ENCODE data around the gene STARD13. TPM values are rescaled to one million over a fixed set of nuclear protein-coding genes. Genes with fewer than 3 reads are reported as not detected.

Gene STARD13
- total RNA-seq, 2 experiments from 2014 or later = 0.48 to 0.99 TPM

DNA sequence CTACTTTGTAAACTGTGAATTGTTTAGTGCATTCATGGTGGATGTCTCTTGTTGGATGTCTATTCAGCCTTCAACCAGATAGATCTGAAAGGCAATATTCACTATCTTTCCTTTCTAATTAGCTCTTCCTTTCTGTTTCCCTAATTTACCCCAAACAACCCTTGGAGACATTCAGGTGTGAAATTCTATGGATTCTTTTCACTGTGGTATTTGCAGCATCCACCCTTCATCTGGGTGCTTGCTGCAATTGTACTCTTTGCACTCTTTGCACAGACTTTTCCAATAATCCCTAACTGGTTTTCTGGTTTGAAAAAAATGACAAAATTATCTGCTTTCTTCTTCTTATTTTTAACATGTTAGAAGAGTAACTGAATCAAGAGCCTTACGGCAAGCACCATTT is 212.8 kb downstream of the STARD13 start:
- intact Hi-C loops (cut with micrococcal nuclease) = no loop called here
- ChIA-PET CTCF (no interaction called here), POLR2A (no interaction called here)
- H3K36me3 Mint-ChIP-seq = no peaks in the 10 kb centered on the region
- no peaks in the 10 kb centered on the region for H3K9me3 Mint-ChIP-seq
- H3K4me1 Mint-ChIP-seq (ENCODE audit: low read depth) = no peaks in the 10 kb centered on the region
- no peak overlapping the region for H3K4me3 Mint-ChIP-seq
- H3K27ac Mint-ChIP-seq = no peak overlapping the region
- H3K27me3 Mint-ChIP-seq = no peaks in the 10 kb centered on the region
- no peak for DNase-seq

DNA sequence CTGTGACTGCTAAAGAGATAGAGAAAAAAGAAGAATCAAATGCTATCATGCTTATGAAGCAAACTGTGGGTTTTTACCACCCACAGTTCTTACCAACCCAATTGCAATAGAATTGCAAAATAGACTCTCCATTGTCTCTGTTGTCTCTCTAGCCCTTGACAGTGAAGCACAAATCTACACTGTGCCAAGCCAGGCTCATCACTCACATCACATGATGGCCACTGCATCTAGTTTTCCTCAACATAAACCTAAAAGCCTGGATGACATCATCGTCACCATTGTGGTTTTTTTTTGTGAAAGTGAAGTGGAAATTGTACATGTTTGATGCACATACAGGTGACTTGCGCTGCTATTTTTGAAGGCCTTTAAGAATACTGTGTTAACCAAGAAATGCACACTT is 213.3 kb downstream of the STARD13 start:
- Mint-ChIP-seq H3K4me1 (ENCODE audit: low read depth) (no peaks in the 10 kb centered on the region), H3K4me3 (no peak overlapping the region), H3K36me3 (no peaks in the 10 kb centered on the region), H3K9me3 (no peaks in the 10 kb centered on the region), H3K27ac (no peak overlapping the region), H3K27me3 (no peaks in the 10 kb centered on the region)
- intact Hi-C loops (cut with micrococcal nuclease) = no loop called here
- DNase-seq = no peak
- ChIA-PET CTCF (no interaction called here), POLR2A (no interaction called here)

DNA sequence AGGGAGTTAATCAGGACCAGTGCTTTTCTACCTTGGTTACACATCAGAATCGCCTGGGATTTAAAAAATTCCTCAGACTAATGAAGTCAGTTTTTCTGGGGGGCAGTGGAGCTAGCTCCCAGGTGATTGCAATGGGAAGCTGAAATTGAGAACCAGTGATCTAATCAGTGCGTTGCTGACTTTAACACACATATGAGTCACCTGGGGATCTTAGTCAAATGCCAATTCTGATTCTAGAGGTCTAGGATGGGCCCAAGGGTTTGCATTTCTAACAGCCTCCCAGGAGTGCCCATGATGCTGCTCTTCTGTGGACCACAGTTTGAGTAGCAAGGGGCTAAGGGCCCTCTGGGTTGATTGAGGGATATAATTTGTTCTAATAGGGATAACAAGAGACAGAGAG is 214.8 kb downstream of the STARD13 start:
- DNase-seq = no peak
- Mint-ChIP-seq H3K27me3 (no peaks in the 10 kb centered on the region), H3K36me3 (no peaks in the 10 kb centered on the region), H3K27ac (no peak overlapping the region), H3K4me1 (ENCODE audit: low read depth) (no peaks in the 10 kb centered on the region), H3K4me3 (no peak overlapping the region), H3K9me3 (no peaks in the 10 kb centered on the region)
- intact Hi-C loops (cut with micrococcal nuclease) = no loop called here
- CTCF ChIA-PET = interaction anchor here (1.2 kb wide), 1 partner anchor 653 kb away, joined by 3 read pairs; no protein-coding TSS in a partner anchor
- POLR2A ChIA-PET = no interaction called here

DNA sequence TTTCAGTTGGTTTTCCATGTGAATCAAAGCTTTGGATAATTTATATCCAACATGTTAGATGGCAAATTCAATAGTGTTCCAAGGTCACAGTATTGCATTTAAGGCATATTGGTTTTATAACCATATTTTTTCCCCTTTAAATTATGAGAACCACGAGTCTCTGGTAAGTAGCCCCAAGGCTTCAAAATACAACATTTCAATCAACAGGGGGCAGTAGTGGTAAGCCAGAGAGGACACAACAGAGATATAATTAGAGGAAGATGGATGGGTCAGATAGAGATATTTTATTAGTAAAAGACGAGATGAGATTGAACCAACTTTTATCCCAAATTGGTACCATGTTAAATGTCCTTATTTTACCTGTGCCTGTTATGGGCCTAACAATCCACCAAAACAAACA is 216.2 kb downstream of the STARD13 start:
- ChIA-PET POLR2A (no interaction called here), CTCF (interaction anchor here (0.6 to 1.2 kb wide), 2 partner anchors 469 to 654 kb away, joined by 3 to 4 read pairs; no protein-coding TSS in a partner anchor)
- Mint-ChIP-seq H3K9me3 (no peaks in the 10 kb centered on the region), H3K36me3 (no peaks in the 10 kb centered on the region), H3K27ac (no peak overlapping the region), H3K4me1 (ENCODE audit: low read depth) (no peaks in the 10 kb centered on the region), H3K27me3 (no peaks in the 10 kb centered on the region), H3K4me3 (no peak overlapping the region)
- no peak for DNase-seq
- intact Hi-C loops (cut with micrococcal nuclease) = no loop called here

DNA sequence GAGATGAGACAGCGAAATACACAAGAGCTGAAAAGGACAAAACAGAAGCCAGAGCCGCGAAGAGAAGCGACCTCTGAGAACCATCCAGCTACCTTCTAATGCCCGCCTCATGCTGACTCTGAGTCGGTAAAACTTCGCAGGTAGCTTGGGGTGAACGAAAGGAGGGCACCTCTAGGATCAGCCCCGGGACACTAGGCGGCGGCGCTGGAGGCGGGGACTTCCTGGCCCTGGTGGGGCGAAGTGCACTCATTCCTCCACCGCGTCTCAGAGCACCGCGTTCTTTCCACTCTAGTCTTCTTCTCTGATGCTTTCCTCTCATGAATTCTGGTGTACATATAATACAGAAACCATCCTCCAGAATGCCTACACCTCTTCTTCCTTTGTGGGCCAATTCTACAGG is 219.2 kb downstream of the STARD13 start:
- POLR2A ChIA-PET = no interaction called here

DNA sequence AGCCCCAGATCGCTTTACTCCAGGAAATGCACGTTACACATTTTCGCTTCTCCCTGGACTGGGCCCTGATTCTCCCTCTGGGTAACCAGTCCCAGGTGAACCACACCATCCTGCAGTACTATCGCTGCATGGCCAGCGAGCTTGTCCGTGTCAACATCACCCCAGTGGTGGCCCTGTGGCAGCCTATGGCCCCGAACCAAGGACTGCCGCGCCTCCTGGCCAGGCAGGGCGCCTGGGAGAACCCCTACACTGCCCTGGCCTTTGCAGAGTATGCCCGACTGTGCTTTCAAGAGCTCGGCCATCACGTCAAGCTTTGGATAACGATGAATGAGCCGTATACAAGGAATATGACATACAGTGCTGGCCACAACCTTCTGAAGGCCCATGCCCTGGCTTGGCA is 224.7 kb downstream of the STARD13 start:
- POLR2A ChIA-PET = interaction anchor here (0.7 kb wide), 1 partner anchor 458 kb away, joined by 3 read pairs; no protein-coding TSS in a partner anchor
- CTCF ChIA-PET = no interaction called here

More for the DNA sequence above, 219.2 kb downstream of the STARD13 start:
- CTCF ChIA-PET = no interaction called here
- intact Hi-C loops (cut with micrococcal nuclease) = no loop called here
- Mint-ChIP-seq H3K4me1 (ENCODE audit: low read depth) (no peaks in the 10 kb centered on the region), H3K9me3 (no peaks in the 10 kb centered on the region), H3K27me3 (no peaks in the 10 kb centered on the region), H3K4me3 (no peak overlapping the region), H3K36me3 (no peaks in the 10 kb centered on the region), H3K27ac (no peak overlapping the region)
- DNase-seq = no peak

DNA sequence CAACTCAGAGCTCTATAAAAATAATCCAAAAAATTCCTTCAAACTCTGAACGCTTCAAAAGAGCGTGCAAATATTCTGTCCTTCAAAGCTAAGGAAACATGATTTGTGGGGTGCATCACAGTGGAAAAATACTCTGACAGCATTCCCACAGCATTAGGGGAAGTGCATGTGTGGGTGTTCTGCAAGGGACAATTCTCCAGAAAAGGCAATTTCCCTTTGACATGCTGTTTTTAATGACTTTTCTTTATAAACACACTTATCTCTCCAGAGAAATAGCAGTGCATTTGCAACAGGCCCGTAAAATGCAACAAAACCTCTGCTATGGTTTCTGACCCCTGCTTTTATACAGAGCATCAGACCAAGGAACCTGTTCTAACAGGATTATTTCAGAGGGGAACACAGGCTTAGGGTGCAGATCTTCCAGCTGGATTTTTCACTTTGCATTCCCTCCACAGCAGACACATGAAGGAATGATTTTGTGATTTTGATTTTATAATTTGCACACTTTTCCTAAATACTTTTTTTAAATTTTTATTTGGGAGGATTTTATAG is 226.7 kb downstream of the STARD13 start:
- DNase-seq = no peak
- no peak overlapping the region for H3K4me3 Mint-ChIP-seq
- no peaks in the 10 kb centered on the region for H3K4me1 Mint-ChIP-seq (ENCODE audit: low read depth)
- no peak overlapping the region for H3K27ac Mint-ChIP-seq
- intact Hi-C loops (cut with micrococcal nuclease) = no loop called here
- ChIA-PET POLR2A (no interaction called here), CTCF (no interaction called here)
- H3K9me3 Mint-ChIP-seq = no peaks in the 10 kb centered on the region
- no peaks in the 10 kb centered on the region for H3K36me3 Mint-ChIP-seq
- peaks cover 1% of the 10 kb centered on the region for H3K27me3 Mint-ChIP-seq

More for the DNA sequence above, 224.7 kb downstream of the STARD13 start:
- H3K9me3 Mint-ChIP-seq = no peaks in the 10 kb centered on the region
- H3K27me3 Mint-ChIP-seq = peaks cover 1% of the 10 kb centered on the region
- no peaks in the 10 kb centered on the region for H3K4me1 Mint-ChIP-seq (ENCODE audit: low read depth)
- H3K4me3 Mint-ChIP-seq = no peak overlapping the region
- no peak for DNase-seq
- H3K36me3 Mint-ChIP-seq = no peaks in the 10 kb centered on the region
- intact Hi-C loops (cut with micrococcal nuclease) = no loop called here
- no peak overlapping the region for H3K27ac Mint-ChIP-seq

DNA sequence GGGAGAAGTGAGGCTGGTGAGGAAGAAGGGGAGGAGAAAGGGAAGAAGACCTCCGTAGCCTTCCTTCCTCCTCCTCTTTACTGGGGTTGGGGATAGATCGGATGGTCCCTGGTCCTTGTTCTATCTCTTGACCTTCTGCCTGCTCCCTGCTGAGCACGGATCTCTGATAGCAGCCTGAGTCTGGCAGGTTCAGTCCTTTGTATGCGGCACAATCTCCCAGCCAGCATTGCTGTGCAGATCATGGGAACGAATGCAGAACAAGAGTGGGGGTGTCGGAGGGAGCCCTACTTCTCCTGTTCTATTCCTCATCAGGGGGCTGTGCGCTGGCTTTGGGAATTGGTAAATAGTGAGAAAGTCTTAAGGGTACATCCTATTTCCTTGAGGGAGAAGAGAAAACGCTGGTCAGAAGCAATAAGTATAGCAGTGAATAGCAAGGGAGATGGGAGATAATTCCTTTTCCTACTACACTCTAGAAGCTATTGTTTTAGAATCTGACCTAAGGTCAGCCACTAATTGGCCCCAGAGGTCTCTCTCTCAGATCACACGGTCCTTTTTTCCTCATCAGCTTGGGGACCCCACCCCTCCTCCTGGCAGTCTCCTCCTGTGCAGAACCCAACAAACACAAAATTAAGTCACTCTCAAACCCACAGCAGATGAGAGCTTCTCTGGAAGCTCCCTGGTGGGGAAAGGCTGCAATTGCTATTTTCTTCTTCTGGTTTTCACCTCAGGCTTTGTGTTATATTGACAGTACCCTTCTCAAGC is 228.4 kb downstream of the STARD13 start:
- Mint-ChIP-seq H3K27ac (no peak overlapping the region), H3K4me3 (no peak overlapping the region), H3K4me1 (ENCODE audit: low read depth) (no peaks in the 10 kb centered on the region), H3K9me3 (no peaks in the 10 kb centered on the region), H3K27me3 (peaks cover 1% of the 10 kb centered on the region), H3K36me3 (no peaks in the 10 kb centered on the region)
- DNase-seq = no peak
- intact Hi-C loops (cut with micrococcal nuclease) = no loop called here
- CTCF ChIA-PET = interaction anchor here (0.6 kb wide), 1 partner anchor 145 kb away, joined by 4 read pairs; no protein-coding TSS in a partner anchor
- POLR2A ChIA-PET = no interaction called here

DNA sequence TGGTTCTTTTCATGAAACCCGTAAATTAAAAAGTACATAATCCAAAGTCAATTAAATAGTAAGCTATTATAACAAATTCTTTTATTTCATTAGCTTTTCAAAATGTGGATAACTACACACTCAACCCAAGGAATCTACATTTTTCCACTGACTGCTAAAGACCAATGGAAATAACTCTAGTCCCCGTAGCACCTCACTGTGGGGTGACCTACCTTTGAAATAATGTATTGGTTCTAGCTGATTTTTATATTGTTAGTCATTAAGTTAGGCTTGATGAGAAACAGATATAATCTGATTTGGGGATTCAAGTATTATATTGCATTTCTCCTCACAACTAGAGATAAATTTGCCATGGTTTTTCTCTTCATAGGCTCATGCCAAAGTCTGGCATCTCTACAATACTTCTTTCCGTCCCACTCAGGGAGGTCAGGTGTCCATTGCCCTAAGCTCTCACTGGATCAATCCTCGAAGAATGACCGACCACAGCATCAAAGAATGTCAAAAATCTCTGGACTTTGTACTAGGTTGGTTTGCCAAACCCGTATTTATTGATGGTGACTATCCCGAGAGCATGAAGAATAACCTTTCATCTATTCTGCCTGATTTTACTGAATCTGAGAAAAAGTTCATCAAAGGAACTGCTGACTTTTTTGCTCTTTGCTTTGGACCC is 232.0 kb downstream of the STARD13 start:
- Mint-ChIP-seq H3K9me3 (no peaks in the 10 kb centered on the region), H3K27me3 (peaks cover 8% of the 10 kb centered on the region), H3K36me3 (no peaks in the 10 kb centered on the region), H3K4me1 (ENCODE audit: low read depth) (no peaks in the 10 kb centered on the region), H3K4me3 (no peak overlapping the region), H3K27ac (no peak overlapping the region)
- ChIA-PET POLR2A (interaction anchor here (0.6 kb wide), 1 partner anchor 330 kb away, joined by 7 read pairs; no protein-coding TSS in a partner anchor), CTCF (no interaction called here)
- intact Hi-C loops (cut with micrococcal nuclease) = no loop called here
- no peak for DNase-seq
